ENCODE data around the gene CTNNA1. TPM values are rescaled to one million over a fixed set of nuclear protein-coding genes. Genes with fewer than 3 reads are reported as not detected.

Gene CTNNA1
- polyA plus RNA-seq, 1 donor (not counting 4 experiments of a cell fraction or from before 2014, with no cell fraction given), result 119 TPM

DNA sequence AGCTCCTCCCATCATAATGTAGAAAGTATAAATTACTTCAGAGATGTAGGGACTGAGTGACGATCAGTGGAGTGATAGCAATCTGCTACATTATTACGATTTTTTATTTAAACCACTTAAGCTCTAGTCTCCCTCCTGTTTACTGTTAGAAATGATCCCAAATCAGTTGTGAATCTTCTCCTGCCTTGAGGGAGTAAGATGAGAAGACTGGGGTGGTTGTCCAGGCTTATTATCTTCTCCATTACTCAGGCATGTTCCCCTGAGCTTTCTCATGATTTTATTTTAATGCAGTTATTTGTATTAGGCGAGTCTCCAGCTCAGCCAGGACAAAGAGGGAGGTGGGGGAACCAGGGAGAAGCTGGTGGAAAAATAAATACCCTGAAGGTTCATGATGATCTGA, 48.2 kb upstream of the CTNNA1 start:
- Histone ChIP-seq H3K9me3 (ENCODE audit: control insufficient read depth, low read depth, low read length) (no peaks in the 10 kb centered on the region), H3K27me3 (ENCODE audit: control insufficient read depth, extremely low read depth, insufficient read depth, low read length) (no peaks in the 10 kb centered on the region), H3K9ac (ENCODE audit: control insufficient read depth, extremely low read depth, insufficient read depth, low read length) (no peak overlapping the region), H3K9me1 (ENCODE audit: control insufficient read depth, extremely low read depth, insufficient read depth, low read length) (no peaks in the 10 kb centered on the region), H4K20me1 (ENCODE audit: control insufficient read depth, extremely low read depth, insufficient read depth, low read length) (no peaks in the 10 kb centered on the region), H3K4me2 (ENCODE audit: control insufficient read depth, extremely low read depth, insufficient read depth, low read depth, low read length) (no peak overlapping the region), H3K79me2 (ENCODE audit: control insufficient read depth, insufficient read depth, low read length) (no peaks in the 10 kb centered on the region), H3K36me3 (ENCODE audit: control insufficient read depth in 2 of 2, extremely low read depth in 1 of 2, insufficient read depth in 2 of 2, low read length in 2 of 2) (no peaks in the 10 kb centered on the region), H2AFZ (ENCODE audit: control insufficient read depth, low read length) (no peak overlapping the region), H3K4me1 (ENCODE audit: control insufficient read depth, extremely low read depth, insufficient read depth, low read length) (peaks cover 8% of the 10 kb centered on the region), H3K4me3 (ENCODE audit: control insufficient read depth in 2 of 3, extremely low read depth in 1 of 3, insufficient read depth in 2 of 3, low read depth in 1 of 3, low read length in 3 of 3) (no peak overlapping the region), H3K27ac (ENCODE audit: control insufficient read depth, insufficient read depth, low read length) (no peak overlapping the region)
- DNase-seq (ENCODE audit: low read depth, low spot score) (no peak), FAIRE-seq (no peak)
- TF ChIP-seq EZH2 (IDR thresholded peaks at IDR 0.05; ENCODE audit: low read length), result no peak
- TF ChIP-seq, protein P1, sequence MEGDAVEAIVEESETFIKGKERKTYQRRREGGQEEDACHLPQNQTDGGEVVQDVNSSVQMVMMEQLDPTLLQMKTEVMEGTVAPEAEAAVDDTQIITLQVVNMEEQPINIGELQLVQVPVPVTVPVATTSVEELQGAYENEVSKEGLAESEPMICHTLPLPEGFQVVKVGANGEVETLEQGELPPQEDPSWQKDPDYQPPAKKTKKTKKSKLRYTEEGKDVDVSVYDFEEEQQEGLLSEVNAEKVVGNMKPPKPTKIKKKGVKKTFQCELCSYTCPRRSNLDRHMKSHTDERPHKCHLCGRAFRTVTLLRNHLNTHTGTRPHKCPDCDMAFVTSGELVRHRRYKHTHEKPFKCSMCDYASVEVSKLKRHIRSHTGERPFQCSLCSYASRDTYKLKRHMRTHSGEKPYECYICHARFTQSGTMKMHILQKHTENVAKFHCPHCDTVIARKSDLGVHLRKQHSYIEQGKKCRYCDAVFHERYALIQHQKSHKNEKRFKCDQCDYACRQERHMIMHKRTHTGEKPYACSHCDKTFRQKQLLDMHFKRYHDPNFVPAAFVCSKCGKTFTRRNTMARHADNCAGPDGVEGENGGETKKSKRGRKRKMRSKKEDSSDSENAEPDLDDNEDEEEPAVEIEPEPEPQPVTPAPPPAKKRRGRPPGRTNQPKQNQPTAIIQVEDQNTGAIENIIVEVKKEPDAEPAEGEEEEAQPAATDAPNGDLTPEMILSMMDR (optimal IDR thresholded peaks at IDR 0.05 in 1 of 3, IDR thresholded peaks at IDR 0.05 in 1 of 3, conservative IDR thresholded peaks at IDR 0.05 in 1 of 3; ENCODE audit: extremely low read depth in 1 of 3, insufficient read depth in 2 of 3, low read length in 3 of 3), result no peak
- dilution Hi-C loops (cut with MboI; ENCODE audit: extremely low pct_ligation_motif_present, low sequenced_read_pairs), result no loop called here

DNA sequence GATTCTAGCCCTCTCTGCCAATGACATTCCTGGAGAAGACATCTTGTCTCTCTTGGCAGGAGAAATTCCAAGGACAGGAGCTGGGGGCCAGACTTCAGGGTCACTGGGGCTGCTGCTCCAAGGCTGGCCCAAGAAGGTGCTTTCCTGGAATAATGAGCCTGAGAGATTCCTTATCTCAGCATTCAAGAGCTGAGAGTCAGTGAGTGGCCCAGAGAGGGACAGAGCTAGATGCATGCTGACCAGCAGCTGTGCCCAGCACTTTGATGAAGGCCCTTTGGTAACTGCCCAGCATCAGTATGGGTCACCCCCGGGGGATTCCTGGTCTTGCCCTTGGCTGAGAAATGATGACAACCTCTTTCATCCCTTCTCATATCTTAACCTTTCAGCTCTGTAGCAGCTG, 47.7 kb upstream of the CTNNA1 start:
- Histone ChIP-seq H3K4me2 (ENCODE audit: control insufficient read depth, extremely low read depth, insufficient read depth, low read depth, low read length) (no peak overlapping the region), H2AFZ (ENCODE audit: control insufficient read depth, low read length) (no peak overlapping the region), H3K79me2 (ENCODE audit: control insufficient read depth, insufficient read depth, low read length) (no peaks in the 10 kb centered on the region), H3K9me3 (ENCODE audit: control insufficient read depth, low read depth, low read length) (no peaks in the 10 kb centered on the region), H3K4me1 (ENCODE audit: control insufficient read depth, extremely low read depth, insufficient read depth, low read length) (peaks cover 8% of the 10 kb centered on the region), H3K4me3 (ENCODE audit: control insufficient read depth in 2 of 3, extremely low read depth in 1 of 3, insufficient read depth in 2 of 3, low read depth in 1 of 3, low read length in 3 of 3) (no peak overlapping the region), H3K36me3 (ENCODE audit: control insufficient read depth in 2 of 2, extremely low read depth in 1 of 2, insufficient read depth in 2 of 2, low read length in 2 of 2) (no peaks in the 10 kb centered on the region), H3K27me3 (ENCODE audit: control insufficient read depth, extremely low read depth, insufficient read depth, low read length) (no peaks in the 10 kb centered on the region), H3K9me1 (ENCODE audit: control insufficient read depth, extremely low read depth, insufficient read depth, low read length) (no peaks in the 10 kb centered on the region), H3K9ac (ENCODE audit: control insufficient read depth, extremely low read depth, insufficient read depth, low read length) (no peak overlapping the region), H3K27ac (ENCODE audit: control insufficient read depth, insufficient read depth, low read length) (no peak overlapping the region), H4K20me1 (ENCODE audit: control insufficient read depth, extremely low read depth, insufficient read depth, low read length) (no peaks in the 10 kb centered on the region)
- DNase-seq (ENCODE audit: low read depth, low spot score) (no peak), FAIRE-seq (no peak)
- dilution Hi-C loops (cut with MboI; ENCODE audit: extremely low pct_ligation_motif_present, low sequenced_read_pairs), result no loop called here
- TF ChIP-seq EZH2 (IDR thresholded peaks at IDR 0.05; ENCODE audit: low read length), result no peak
- TF ChIP-seq, protein P1 (optimal IDR thresholded peaks at IDR 0.05 in 1 of 3, IDR thresholded peaks at IDR 0.05 in 1 of 3, conservative IDR thresholded peaks at IDR 0.05 in 1 of 3; ENCODE audit: extremely low read depth in 1 of 3, insufficient read depth in 2 of 3, low read length in 3 of 3), result no peak

All from keratinocyte (primary cell).